Smooth muscle cell (in vitro differentiated cells): ENCODE results near the gene C6orf89. TPM values are rescaled to one million over a fixed set of nuclear protein-coding genes. Genes with fewer than 3 reads are reported as not detected.
A peak's percentile ranks its signal among the peaks of the same experiment; 100 is the strongest.

ENCODE experiments used
- DNase-seq: peaks from one replicate; lab custom pipeline; 2025; ENCODE audit not compliant: unreplicated experiment; lab: John Stamatoyannopoulos, UW
- H2AFZ ChIP-seq: fragments of 200-600 bp; sonication (generic); 2 replicates; pipeline ENCODE4 v1.6.0; 2016; ENCODE audit warnings: antibody characterized with exemption, low read depth, mild to moderate bottlenecking
- H3F3A ChIP-seq: fragments of 200-600 bp; sonication (generic); 2 replicates; pipeline ENCODE4 v1.6.0; 2017; ENCODE audit warnings: antibody characterized with exemption, low read depth
- H3K27ac ChIP-seq: fragments of 200-600 bp; sonication (generic); 2 replicates; pipeline ENCODE4 v1.5.1; 2016; ENCODE audit warnings: low read depth, mild to moderate bottlenecking
- H3K27me3 ChIP-seq: fragments of 200-600 bp; sonication (generic); 2 replicates; pipeline ENCODE4 v1.6.1; 2016; ENCODE audit warnings: low read depth, mild to moderate bottlenecking
- H3K36me3 ChIP-seq: fragments of 200-600 bp; sonication (generic); 2 replicates; pipeline ENCODE4 v1.5.1; 2016; ENCODE audit warnings: low read depth
- H3K4me1 ChIP-seq: fragments of 200-600 bp; sonication (generic); 2 replicates; pipeline ENCODE4 v1.5.1; 2016; ENCODE audit warnings: low read depth
- H3K4me2 ChIP-seq: fragments of 200-600 bp; sonication (generic); 2 replicates; pipeline ENCODE4 v1.6.0; 2016; ENCODE audit warnings: mild to moderate bottlenecking
- H3K4me3 ChIP-seq: fragments of 200-600 bp; sonication (generic); 2 replicates; pipeline ENCODE4 v1.5.1; 2016; ENCODE audit warnings: mild to moderate bottlenecking
- H3K79me2 ChIP-seq: fragments of 200-600 bp; sonication (generic); 2 replicates; pipeline ENCODE4 v1.6.0; 2016; ENCODE audit warnings: low read depth, mild to moderate bottlenecking
- H3K9ac ChIP-seq: fragments of 200-600 bp; sonication (generic); 2 replicates; pipeline ENCODE4 v1.6.0; 2016; ENCODE audit warnings: low read depth
- H3K9me3 ChIP-seq: fragments of 200-600 bp; sonication (generic); replicated peaks from 2 replicates; pipeline ENCODE4 v1.5.1; 2016; ENCODE audit warnings: low read depth
- H4K20me1 ChIP-seq: fragments of 200-600 bp; sonication (generic); 2 replicates; pipeline ENCODE4 v1.6.0; 2016; ENCODE audit warnings: low read depth
- WGBS: methylation state at CpG from one replicate; pipeline ENCODE4 v1.1.7; 2016; ENCODE audit warnings: low lambda C conversion rate; 5-methylcytosine and 5-hydroxymethylcytosine counted together
- polyA plus RNA-seq: library from polyadenylated mRNA; unstranded; fragments of >200 nt; fragmentation: Nextera tagmentation; extraction: Ambion mirVana; gene quantifications from 2 replicates; pipeline ENCODE4 v1.2.1, GENCODE V29; 2016
- total RNA-seq: library from RNA; depleted of rRNA; stranded (reverse); fragments of >200 nt; gene quantifications from 2 replicates; pipeline ENCODE4 v1.2.3, GENCODE V29; 2014
- TF ChIP-seq, protein P1 (sequence below): fragments of 200-600 bp; sonication (generic); IDR thresholded peaks from 2 replicates; pipeline ENCODE4 v1.5.1; 2017; ENCODE audit warnings: borderline replicate concordance, mild to moderate bottlenecking, antibody characterized with exemption; ENCODE audit not compliant: insufficient read depth, poor library complexity, severe bottlenecking

The C6orf89 gene
- total and polyA plus RNA-seq, 2 experiments from 2014 or later = 44.6 to 45.7 TPM

DNA sequence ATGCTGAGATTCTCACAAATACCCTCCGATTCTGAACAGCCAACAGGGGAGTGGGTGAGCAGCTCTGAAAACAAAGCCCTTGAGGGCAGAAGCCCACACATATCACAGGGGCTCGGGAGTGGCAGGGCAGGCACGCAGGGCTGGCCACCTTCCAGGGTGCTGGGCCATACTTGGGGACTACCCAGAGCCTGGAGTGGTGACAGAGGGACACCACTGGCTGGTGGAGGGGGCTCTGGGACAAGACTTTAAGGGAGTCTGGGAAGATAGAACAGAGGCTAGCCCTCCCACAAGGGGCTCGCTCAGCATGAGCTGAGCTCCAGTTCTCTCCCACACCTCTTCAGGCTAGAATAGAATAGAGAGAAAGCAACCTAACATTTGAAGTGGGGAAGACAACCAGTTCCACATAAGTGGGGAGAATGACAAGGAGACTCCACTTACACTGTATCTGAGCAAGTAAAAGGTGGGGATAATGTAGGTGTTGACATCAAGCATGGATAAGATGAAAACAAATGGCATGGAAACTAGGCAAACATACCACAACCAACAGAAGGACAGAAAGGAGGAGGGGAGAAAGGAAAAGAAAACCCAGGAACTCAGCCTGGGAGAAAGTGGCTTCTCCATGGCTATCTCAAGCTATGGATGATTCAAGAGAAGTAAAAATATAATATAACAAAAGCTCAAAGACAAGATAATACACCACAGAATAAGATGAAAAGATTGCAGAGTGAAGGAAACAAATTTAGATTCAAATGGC, 18.1 kb upstream of the C6orf89 start:
- WGBS = 95% methylated on average over 4 of the region's 4 CpGs
- Histone ChIP-seq H3K9me3 (no peaks in the 10 kb centered on the region), H3K4me1 (peaks cover 11% of the 10 kb centered on the region), H3K4me2 (no peak overlapping the region), H3K36me3 (no peaks in the 10 kb centered on the region), H3K27me3 (no peaks in the 10 kb centered on the region), H3K27ac (no peak overlapping the region), H3K4me3 (no peak overlapping the region), H3K9ac (no peak overlapping the region), H4K20me1 (peaks cover 9% of the 10 kb centered on the region), H3K79me2 (peaks cover 53% of the 10 kb centered on the region), H2AFZ (no peak overlapping the region), H3F3A (no peaks in the 10 kb centered on the region)
- DNase-seq = no peak
- TF ChIP-seq, protein P1, sequence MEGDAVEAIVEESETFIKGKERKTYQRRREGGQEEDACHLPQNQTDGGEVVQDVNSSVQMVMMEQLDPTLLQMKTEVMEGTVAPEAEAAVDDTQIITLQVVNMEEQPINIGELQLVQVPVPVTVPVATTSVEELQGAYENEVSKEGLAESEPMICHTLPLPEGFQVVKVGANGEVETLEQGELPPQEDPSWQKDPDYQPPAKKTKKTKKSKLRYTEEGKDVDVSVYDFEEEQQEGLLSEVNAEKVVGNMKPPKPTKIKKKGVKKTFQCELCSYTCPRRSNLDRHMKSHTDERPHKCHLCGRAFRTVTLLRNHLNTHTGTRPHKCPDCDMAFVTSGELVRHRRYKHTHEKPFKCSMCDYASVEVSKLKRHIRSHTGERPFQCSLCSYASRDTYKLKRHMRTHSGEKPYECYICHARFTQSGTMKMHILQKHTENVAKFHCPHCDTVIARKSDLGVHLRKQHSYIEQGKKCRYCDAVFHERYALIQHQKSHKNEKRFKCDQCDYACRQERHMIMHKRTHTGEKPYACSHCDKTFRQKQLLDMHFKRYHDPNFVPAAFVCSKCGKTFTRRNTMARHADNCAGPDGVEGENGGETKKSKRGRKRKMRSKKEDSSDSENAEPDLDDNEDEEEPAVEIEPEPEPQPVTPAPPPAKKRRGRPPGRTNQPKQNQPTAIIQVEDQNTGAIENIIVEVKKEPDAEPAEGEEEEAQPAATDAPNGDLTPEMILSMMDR = no peak

DNA sequence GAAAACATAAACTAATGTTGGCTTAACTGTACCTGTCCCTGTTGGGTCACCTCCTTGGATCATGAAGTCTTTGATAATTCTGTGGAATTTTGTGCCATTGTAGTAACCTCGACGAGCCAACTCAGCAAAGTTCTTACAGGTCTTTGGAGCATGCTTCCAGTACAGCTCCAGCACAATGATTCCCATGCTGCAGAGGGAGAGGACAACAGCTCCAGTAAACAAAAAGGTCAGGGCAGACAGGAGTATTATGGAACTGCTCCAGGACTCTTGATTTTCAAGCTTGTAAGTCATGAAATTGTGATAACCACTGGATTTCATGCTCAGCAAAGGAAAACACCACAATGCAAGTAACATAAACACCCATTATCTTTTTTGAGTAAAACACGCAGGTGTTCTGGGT, 14.1 kb upstream of the C6orf89 start:
- Histone ChIP-seq H3K27ac (no peak overlapping the region), H3K27me3 (no peaks in the 10 kb centered on the region), H3K4me3 (no peak overlapping the region), H3K36me3 (no peaks in the 10 kb centered on the region), H3K4me2 (no peak overlapping the region), H3K4me1 (peaks cover 20% of the 10 kb centered on the region), H3K9ac (no peak overlapping the region), H3F3A (no peaks in the 10 kb centered on the region), H3K9me3 (no peaks in the 10 kb centered on the region), H3K79me2 (peaks cover 43% of the 10 kb centered on the region), H2AFZ (no peak overlapping the region), H4K20me1 (peaks cover 3% of the 10 kb centered on the region)
- WGBS = 85% methylated on average over 3 of the region's 3 CpGs
- TF ChIP-seq, protein P1 = no peak
- DNase-seq = no peak

DNA sequence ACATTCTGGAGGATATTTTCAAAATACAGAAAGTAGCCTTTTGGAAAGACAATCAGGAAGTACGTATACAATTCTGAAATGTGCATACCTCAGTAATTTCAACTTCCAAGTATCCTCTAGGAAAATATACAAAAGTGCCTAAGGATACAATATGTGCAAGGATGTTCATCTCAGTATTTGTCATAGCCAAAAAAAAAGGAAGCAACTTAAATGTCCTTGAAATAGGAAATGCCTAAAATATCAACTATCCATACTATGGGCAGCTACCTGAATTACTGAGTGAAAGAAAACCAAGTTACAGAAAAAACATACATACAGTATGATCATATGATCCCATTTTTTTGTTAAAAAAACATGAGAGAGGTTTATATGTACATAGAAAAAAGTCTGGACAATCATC, 12.6 kb upstream of the C6orf89 start:
- H3K9ac ChIP-seq = no peak overlapping the region
- no peaks in the 10 kb centered on the region for H3K27me3 ChIP-seq
- no peaks in the 10 kb centered on the region for H3K9me3 ChIP-seq
- no peak overlapping the region for H2AFZ ChIP-seq
- no peaks in the 10 kb centered on the region for H4K20me1 ChIP-seq
- H3K79me2 ChIP-seq = peaks cover 28% of the 10 kb centered on the region
- peak overlapping the region; percentile 75 for H3K4me3 ChIP-seq
- peaks cover 15% of the 10 kb centered on the region for H3K4me1 ChIP-seq
- no peak for DNase-seq
- TF ChIP-seq, protein P1 = no peak
- no peaks in the 10 kb centered on the region for H3K36me3 ChIP-seq
- H3K4me2 ChIP-seq = peak overlapping the region; percentile 95
- WGBS = 96% methylated on average over 1 of the region's 1 CpG
- no peak overlapping the region for H3K27ac ChIP-seq
- H3F3A ChIP-seq = no peaks in the 10 kb centered on the region
